Activated CD4-positive, alpha-beta T cell treated with anti-CD3 and anti-CD28 coated beads, Interleukin-2, amount 50 U/mL, for 16 hours (primary cell): ENCODE results near the gene ALDH16A1.
"Not testable (repeated sequence)": the region's sequence is repeated elsewhere in the genome, so short reads cannot be mapped to it uniquely, and the experiment has no call there.

Source experiments
- DNase-seq: peaks from one replicate; pipeline ENCODE4 v3.0.0-alpha.2; 2020

The ALDH16A1 gene

GRCh38 chr19:49468746-49469447 is 15.9 kb downstream of the ALDH16A1 start:
- peak; percentile 94 for DNase-seq

GRCh38 chr19:49469828-49470614 is 17.0 kb downstream of the ALDH16A1 start:
- DNase-seq, result peak; percentile 92

DNA sequence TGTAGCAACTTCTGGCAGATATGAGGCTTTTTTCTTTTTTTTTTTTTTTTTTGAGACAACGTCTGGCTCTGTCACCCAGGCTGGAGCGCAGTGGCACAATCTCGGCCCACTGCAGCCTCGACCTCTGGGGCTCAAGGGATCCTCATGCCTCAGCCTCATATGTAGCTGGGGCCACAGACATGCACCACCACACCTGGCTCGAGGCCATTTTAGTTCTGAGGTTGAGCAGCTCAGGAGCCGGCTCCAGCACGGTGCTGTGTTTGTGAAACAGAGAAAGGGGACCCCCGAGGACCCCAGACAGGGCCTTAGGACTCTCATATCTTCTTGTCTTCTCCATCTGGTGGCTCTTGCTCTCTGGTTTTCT is 17.6 kb downstream of the ALDH16A1 start:
- DNase-seq, result no peak

DNA sequence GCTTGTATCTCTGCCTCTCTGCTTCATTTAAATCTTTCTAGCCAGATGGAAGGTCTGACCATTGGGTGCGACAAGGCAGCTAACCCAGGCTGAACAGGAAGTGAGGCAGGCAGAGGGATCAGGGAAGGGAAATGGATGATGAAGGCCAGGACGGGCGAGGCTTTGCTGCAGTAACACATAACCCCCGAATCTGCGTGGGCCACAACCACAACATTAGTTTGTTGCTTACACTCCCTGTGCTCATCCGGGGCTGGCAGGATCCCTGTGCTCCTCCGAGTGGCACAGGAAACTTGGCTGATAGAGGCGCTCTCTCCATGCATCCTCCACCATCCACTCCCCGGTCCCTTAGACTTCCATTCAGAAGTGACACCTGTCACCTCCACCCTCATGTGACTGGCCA is 19.9 kb downstream of the ALDH16A1 start:
- DNase-seq, result no peak

DNA sequence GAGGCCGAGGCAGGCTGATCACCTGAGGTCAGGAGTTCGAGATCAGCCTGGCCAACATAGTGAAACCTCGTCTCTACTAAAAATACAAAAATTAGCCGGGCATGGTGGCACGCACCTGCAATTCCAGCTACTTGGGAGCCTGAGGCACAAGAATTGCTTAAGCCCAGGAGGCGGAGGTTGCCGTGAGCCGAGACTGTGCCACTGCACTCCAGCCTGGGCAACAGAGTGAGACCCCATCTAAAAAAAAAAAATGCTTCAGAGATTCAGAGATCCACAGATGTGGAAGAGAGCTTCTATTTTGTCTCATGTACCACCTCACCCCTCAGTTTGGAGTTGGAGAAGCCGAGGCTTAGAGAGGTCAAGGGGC is 20.5 kb downstream of the ALDH16A1 start:
- not testable (repeated sequence) for DNase-seq

GRCh38 chr19:49473868-49474541 is 21.0 kb downstream of the ALDH16A1 start, which contains the start of gene FLT3LG:
TSS of gene FLT3LG (plus strand) at chr19:49474215. CDS start at chr19:49474640, 425 bp downstream.
- peak; percentile 95 for DNase-seq

- DNase-seq, result no peak
Observed at GRCh38 chr19:49474542-49474924, 21.5 kb downstream of the ALDH16A1 start.

DNA sequence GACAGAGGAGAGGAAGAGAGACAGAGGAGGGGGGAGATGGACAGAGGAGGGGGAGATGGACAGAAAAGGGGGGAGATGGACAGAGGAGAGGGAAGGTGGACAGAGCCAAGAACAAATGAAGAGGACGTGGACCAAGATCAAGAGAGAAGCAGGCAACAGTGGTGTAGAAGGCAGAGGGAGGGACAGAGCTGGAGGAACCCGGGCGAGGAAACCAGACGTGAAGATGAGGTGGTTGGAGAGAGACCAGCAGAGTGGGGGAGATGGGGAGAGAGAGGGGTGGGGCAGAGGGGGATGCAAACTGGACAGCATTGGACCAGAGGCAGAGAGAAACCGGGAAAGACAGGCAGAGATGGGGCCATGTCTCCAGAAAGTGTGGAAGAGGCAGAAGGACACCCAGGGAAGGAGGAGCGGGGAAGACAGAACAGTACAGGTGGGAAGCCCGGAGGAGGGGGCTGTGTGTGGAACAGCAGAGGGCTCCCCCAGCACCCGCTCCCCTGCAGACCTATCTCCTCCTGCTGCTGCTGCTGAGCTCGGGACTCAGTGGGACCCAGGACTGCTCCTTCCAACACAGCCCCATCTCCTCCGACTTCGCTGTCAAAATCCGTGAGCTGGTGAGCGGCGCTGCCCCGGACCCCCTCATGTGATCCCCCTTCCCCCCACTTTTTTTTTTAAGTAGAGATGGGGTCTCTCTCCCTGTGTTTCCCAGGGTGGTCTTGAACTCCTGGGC is 22.3 kb downstream of the ALDH16A1 start:
- no peak for DNase-seq

- peak; percentile 86 for DNase-seq
Observed at GRCh38 chr19:49475995-49476880, 23.2 kb downstream of the ALDH16A1 start.

DNA sequence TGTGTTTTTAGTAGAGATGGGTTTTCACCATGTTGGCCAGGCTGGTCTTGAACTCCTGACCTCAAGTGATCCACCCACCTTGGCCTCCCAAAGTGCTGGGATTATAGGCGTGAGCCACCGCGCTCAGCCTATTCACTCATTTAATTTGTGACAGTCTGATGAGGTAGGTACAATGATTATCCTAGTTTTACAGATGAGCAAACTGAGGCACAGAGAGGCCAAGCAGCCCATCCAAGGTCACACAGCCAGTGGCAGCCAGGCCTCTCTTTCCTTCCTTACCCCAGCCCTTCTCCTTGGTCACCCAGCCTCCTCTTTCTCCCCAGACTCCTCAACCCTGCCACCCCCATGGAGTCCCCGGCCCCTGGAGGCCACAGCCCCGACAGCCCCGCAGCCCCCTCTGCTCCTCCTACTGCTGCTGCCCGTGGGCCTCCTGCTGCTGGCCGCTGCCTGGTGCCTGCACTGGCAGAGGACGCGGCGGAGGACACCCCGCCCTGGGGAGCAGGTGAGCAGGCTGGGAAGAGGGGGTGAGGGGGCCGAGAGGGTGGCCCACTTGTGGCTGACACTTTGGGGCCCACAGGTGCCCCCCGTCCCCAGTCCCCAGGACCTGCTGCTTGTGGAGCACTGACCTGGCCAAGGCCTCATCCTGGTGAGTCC is 27.1 kb downstream of the ALDH16A1 start:
- DNase-seq, result no peak

GRCh38 chr19:49481020-49481683 is 28.1 kb downstream of the ALDH16A1 start:
- no peak for DNase-seq

DNA sequence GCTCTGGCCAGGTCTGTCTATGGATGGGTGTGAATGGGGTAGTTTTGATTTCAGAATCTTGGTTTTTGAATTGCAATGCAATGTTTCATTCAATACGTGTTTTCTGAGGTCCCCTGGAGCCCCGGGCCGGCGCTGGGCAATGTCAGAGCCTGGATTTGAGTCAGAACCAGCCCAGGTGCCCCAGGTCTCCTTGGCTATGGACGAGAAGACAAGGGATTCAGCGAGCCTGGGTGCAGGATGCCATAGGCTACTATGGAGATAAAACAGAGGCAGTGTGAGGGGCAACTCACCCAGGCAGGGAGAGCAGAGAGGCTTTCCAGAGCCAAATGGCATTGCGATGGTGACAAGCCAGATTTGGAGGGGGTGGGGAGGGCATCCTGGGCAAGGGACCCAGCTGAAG is 33.2 kb downstream of the ALDH16A1 start:
- DNase-seq, result no peak

DNA sequence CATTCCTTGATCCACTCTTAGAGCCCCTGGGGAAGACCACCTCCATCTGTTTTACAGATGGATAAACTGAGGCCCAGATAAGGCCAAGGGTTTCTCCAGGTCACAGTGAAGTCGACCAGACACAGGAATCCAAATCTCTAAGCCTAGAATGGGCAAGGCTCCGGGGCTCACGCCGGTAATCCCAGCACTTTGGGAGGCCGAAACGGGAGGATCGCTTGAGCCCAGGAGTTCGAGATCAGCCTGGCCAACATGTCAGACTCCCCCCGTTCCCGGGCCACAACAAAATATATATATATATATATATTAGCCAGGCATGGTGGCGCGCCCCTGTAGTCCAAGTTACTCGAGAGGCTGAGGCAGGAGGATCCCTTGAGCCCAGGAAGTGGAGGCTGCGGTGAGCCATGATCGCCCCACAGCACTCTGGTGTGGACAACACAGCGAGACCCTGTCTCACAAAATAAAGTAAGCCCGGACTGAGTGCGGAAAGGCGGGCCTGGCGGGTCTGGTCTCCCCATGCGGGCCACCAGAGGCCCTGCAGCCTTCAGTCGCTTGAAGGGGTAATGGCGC is 33.8 kb downstream of the ALDH16A1 start:
- DNase-seq, result no peak

GRCh38 chr19:49487277-49488045 is 34.4 kb downstream of the ALDH16A1 start, which contains the start of gene RPL13A:
TSS of gene RPL13A (plus strand) at chr19:49487608. CDS start at chr19:49487630, 22 bp downstream.
- DNase-seq, result peak; percentile 100

GRCh38 chr19:49488046-49488862 is 35.2 kb downstream of the ALDH16A1 start:
- no peak for DNase-seq

- no peak for DNase-seq
Observed at GRCh38 chr19:49488863-49489537, 36.0 kb downstream of the ALDH16A1 start.

DNA sequence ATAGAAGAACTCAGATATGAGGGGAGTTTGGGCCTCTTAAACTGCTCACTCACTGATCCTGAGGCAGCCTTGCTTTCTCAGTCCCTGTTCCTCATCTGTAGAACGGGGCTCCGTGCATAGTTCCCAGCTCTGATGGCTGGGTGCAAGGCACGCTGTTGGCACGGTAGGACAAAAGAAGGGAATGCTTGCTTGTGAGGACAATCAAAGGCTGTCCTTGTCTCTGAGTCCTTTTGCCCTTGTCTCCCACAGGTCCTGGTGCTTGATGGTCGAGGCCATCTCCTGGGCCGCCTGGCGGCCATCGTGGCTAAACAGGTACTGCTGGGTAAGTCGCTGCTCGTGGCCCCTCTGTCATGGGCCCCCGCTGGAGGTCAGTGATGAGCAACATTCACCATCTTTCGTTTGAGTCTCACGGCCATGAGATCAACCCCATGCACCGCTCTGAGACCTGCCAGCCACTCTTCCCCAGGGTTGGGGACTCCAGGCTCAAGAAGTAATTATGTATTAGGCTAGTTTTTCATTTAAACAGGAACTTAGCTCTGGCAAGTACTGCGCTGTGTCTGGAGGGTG is 36.7 kb downstream of the ALDH16A1 start:
- peak; percentile 65 for DNase-seq
